HepG2 (cell line): ENCODE results near the gene GSTT2B. TPM values are rescaled to one million over a fixed set of nuclear protein-coding genes. Genes with fewer than 3 reads are reported as not detected.

Experiments
- ATAC-seq: fragments of 200-7000 bp; cut with Tn5 transposase; 3 replicates; pipeline ENCODE4 v1.9.1; 2020; ENCODE audit warnings: mild to moderate bottlenecking, moderate library complexity
- BruUV-seq: library from RNA; stranded (reverse); fragments of 400-500 nt; replicated peaks from 2 replicates; lab custom pipeline; 2021; lab: Mats Ljungman, UMichigan
- CTCF ChIA-PET: fragments of 300-600 bp; formaldehyde crosslinking; extraction: SDS; loops from one replicate; lab custom pipeline; 2021; ENCODE audit warnings: low total read pairs, inconsistent platforms, low intra/inter-chr PET ratio; lab: Yijun Ruan, JAX
- POLR2A ChIA-PET: fragments of 350-600 bp; sonication (Branson Sonifier 250); formaldehyde crosslinking; loops from one replicate; lab custom pipeline; 2020; ENCODE audit warnings: antibody characterized with exemption, inconsistent platforms; lab: Yijun Ruan, JAX
- DNase-seq: peaks from one replicate; pipeline ENCODE4 v3.0.0-alpha.2; 2015; ENCODE audit warnings: low spot score
- FAIRE-seq: peaks from 3 replicates; lab custom pipeline; 2011; peaks lifted over from hg19 to GRCh38; lab: Jason Lieb, UNC
- H2AFZ ChIP-seq: one replicate; pipeline ENCODE4 v1.6.1; 2011; ENCODE audit warnings: low read length, inconsistent platforms
- H3K27ac ChIP-seq: fragments of 300-600 bp; 3 replicates; pipeline ENCODE4 v1.8.0; 2011; ENCODE audit warnings: mixed run types, mild to moderate bottlenecking, mixed read lengths, low read length, inconsistent platforms; ENCODE audit not compliant: insufficient read depth; ENCODE audit errors: extremely low read length
- H3K27me3 ChIP-seq, 2 experiments: fragments of 200-600 bp in 1 of 2; 2 replicates in 1 of 2; 3 replicates in 1 of 2; pipeline versions ENCODE4 v1.6.0 to v1.8.0; 2011; ENCODE audit warnings: low read length in 2 of 2, mild to moderate bottlenecking in 2 of 2, moderate library complexity in 2 of 2, inconsistent platforms in 1 of 2; ENCODE audit not compliant: insufficient read depth in 2 of 2, control insufficient read depth in 1 of 2
- H3K36me3 ChIP-seq, 2 experiments: fragments of 200-600 bp in 1 of 2; replicated peaks in 1 of 2; 2 replicates in 1 of 2; 3 replicates in 1 of 2; pipeline versions ENCODE4 v1.5.1 to v1.8.0; 2011; ENCODE audit warnings: low read length in 2 of 2, inconsistent platforms in 1 of 2; ENCODE audit not compliant: insufficient read depth in 2 of 2, control insufficient read depth in 1 of 2
- H3K4me1 ChIP-seq: 2 replicates; pipeline ENCODE4 v1.5.1; 2012; ENCODE audit warnings: low read length, inconsistent platforms; ENCODE audit not compliant: insufficient read depth
- H3K4me2 ChIP-seq: 2 replicates; pipeline ENCODE4 v1.6.0; 2011; ENCODE audit warnings: low read depth, low read length, inconsistent platforms
- H3K4me3 ChIP-seq, 3 experiments: fragments of 200-600 bp in 1 of 3; sonication (generic), shearing (Covaris generic) in 1 of 3; replicated peaks in 1 of 3; 2 replicates each; pipeline ENCODE4 v1.5.1; 2011 to 2016; ENCODE audit warnings: low read length in 3 of 3, inconsistent platforms in 2 of 3, low read depth in 2 of 3, mild to moderate bottlenecking in 2 of 3, control low read depth in 1 of 3, mixed read lengths in 1 of 3; ENCODE audit not compliant: insufficient read depth in 1 of 3
- H3K79me2 ChIP-seq: one replicate; pipeline ENCODE4 v1.6.1; 2011; ENCODE audit warnings: low read length, inconsistent platforms; ENCODE audit not compliant: insufficient read depth
- H3K9ac ChIP-seq: 2 replicates; pipeline ENCODE4 v1.6.0; 2011; ENCODE audit warnings: mild to moderate bottlenecking, low read depth, low read length, inconsistent platforms; ENCODE audit not compliant: insufficient read depth
- H3K9me3 ChIP-seq: 2 replicates; pipeline ENCODE4 v1.5.1; 2012; ENCODE audit warnings: mild to moderate bottlenecking, low read length
- H4K20me1 ChIP-seq: 2 replicates; pipeline ENCODE4 v1.6.0; 2011; ENCODE audit warnings: inconsistent platforms, mild to moderate bottlenecking, low read length, moderate library complexity; ENCODE audit not compliant: insufficient read depth
- ISX ChIP-seq: sonication (generic); formaldehyde crosslinking; conservative IDR thresholded peaks from 2 replicates; pipeline ENCODE4 v1.5.0; 2020; ENCODE audit warnings: missing genetic modification reagents
- KLF15 ChIP-seq: sonication (generic); formaldehyde crosslinking; IDR thresholded peaks from 2 replicates; pipeline ENCODE4 v1.8.1; 2023; ENCODE audit warnings: borderline replicate concordance, mild to moderate bottlenecking, inconsistent platforms, missing genetic modification reagents, mixed read lengths
- ONECUT2 ChIP-seq: sonication (generic); formaldehyde crosslinking; IDR thresholded peaks from 2 replicates; pipeline ENCODE4 v1.4.0; 2020; ENCODE audit warnings: missing genetic modification reagents
- SIN3B ChIP-seq: fragments of 150-350 bp; IDR thresholded peaks from 2 replicates; pipeline ENCODE4 v1.6.1; 2014; ENCODE audit warnings: low read length
- SNAI1 ChIP-seq: sonication (generic); formaldehyde crosslinking; IDR thresholded peaks from 2 replicates; pipeline ENCODE4 v1.5.0; 2020; ENCODE audit warnings: mild to moderate bottlenecking, missing genetic modification reagents, borderline replicate concordance
- SOX13 ChIP-seq, 3 experiments: fragments of 450-650 bp in 1 of 3; sonication (generic) in 1 of 3; formaldehyde crosslinking in 1 of 3; IDR thresholded peaks in 2 of 3; conservative IDR thresholded peaks in 1 of 3; 2 replicates each; pipeline versions ENCODE4 v1.5.0 to v1.6.1; 2016 to 2020; ENCODE audit warnings: antibody characterized with exemption in 1 of 3, mild to moderate bottlenecking in 1 of 3, missing compliant biosample characterization in 1 of 3, missing genetic modification reagents in 1 of 3, moderate library complexity in 1 of 3
- ZNF17 ChIP-seq: sonication (generic); formaldehyde crosslinking; IDR thresholded peaks from 2 replicates; pipeline ENCODE4 v1.5.0; 2020; ENCODE audit warnings: mild to moderate bottlenecking, missing genetic modification reagents
- ZNF318 ChIP-seq: sonication (generic); formaldehyde crosslinking; IDR thresholded peaks from 2 replicates; pipeline ENCODE4 v1.4.0; 2020; ENCODE audit warnings: mild to moderate bottlenecking, missing genetic modification reagents
- ZNF629 ChIP-seq: sonication (generic); formaldehyde crosslinking; conservative IDR thresholded peaks from 2 replicates; pipeline ENCODE4 v1.5.0; 2020; ENCODE audit warnings: missing genetic modification reagents
- ZNF672 ChIP-seq: sonication (generic); formaldehyde crosslinking; IDR thresholded peaks from 2 replicates; pipeline ENCODE4 v1.8.1; 2022; ENCODE audit warnings: missing genetic modification reagents
- WGBS: methylation state at CpG from one replicate; pipeline ENCODE4 v1.1.6; 2017; ENCODE audit warnings: low lambda C conversion rate; 5-methylcytosine and 5-hydroxymethylcytosine counted together
- in situ Hi-C: cut with HindIII; loops from 2 replicates; pipeline ENCODE4 v1.10.0; 2017; ENCODE audit warnings: low pct_unique_long_range_greater_than_20kb; ENCODE audit not compliant: extremely low pct_ligation_motif_present
- intact Hi-C: fragments of 100-400 bp; cut with micrococcal nuclease; formaldehyde crosslinking; loops from one replicate; pipeline ENCODE4 v1.10.0; 2022; ENCODE audit not compliant: unreplicated experiment
- polyA plus RNA-seq, 8 experiments: library from polyadenylated mRNA; depleted of rRNA in 3 of 8; stranded (reverse) in 7 of 8; unstranded in 1 of 8; fragments of >200 nt; fragmentation: Illumina TruSeq in 4 of 8; extraction: Trizol in 4 of 8; gene quantifications; 2 replicates each; pipeline versions ENCODE4 v1.2.1 to v1.2.3, GENCODE V29; 2011 to 2016; ENCODE audit warnings: low read depth in 4 of 8, missing spikeins in 1 of 8, mixed read lengths in 1 of 8; ENCODE audit not compliant: insufficient read depth in 1 of 8
- total RNA-seq, 5 experiments: library from RNA; depleted of rRNA; stranded (reverse); fragments of >200 nt; fragmentation: Illumina TruSeq; extraction: Trizol; gene quantifications; 2 replicates each; pipeline ENCODE4 v1.2.3, GENCODE V29; 2016; ENCODE audit warnings: low read depth in 1 of 5

Gene GSTT2B
- total and polyA plus RNA-seq, 2 of the 13 experiments (the other 11 are each of a cell fraction or from before 2014, with no cell fraction given): 1.5 to 3.9 TPM

DNA sequence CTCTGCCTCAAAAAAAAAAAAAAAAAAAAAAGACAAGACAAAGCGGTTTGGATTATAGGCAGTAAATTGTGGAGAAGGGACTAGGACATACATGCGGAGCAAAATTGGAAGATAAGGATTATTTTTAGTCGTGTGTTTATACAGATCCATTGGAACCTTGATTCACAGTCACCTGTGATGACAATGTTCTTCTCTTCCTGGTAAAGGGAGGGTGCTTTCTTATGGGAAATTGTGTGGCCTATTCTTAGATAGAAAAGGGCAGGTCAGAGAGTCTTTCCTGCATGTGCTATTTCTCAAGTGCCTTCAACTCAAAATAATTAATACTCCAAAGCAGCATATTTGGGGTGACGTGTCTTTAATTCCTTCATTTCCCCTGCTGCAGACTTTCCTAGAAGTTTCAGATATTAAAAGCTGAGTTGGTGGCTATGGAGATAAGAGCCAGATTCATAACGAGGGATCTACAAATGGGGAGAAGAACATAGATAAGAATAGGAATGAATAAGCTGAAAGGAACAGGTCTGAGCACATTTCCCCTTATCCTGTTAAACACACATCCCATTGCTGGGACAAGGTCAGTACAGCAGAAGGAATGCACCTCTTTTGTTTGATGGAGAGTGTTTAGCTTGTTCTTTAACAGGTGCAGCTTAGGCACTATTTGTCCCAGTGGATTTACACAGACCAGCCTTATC is 22.5 kb downstream of the GSTT2B start (continued):
- TF ChIP-seq SOX13 (IDR thresholded peaks at IDR 0.05) (no peak), SOX13 (CRISPR knock-in tag; conservative IDR thresholded peaks at IDR 0.05 in 1 of 2, IDR thresholded peaks at IDR 0.05 in 1 of 2) (peak in 1 of 2 experiments; percentile 89; a peak in 2 of 4 replicates), SIN3B (no peak), ZNF629 (no peak), SNAI1 (no peak)

DNA sequence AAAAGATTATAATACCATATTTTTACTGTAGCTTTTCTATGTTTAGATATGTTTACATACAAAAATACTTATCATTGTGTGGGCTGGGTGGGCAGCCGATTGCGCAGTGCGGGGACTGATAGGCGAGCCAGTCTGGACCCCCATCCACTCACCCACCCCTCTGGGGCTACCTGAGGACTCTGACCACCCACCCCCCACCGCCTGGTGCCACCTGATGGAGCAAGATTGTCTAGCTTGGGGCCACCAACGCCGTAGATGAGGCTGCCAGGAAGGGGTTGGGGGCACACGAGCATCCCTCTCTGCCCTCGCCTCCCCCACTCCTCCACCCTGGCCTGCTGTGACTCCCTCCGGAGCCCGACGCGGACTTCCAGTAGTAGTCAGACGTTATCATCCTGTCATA is 34.4 kb downstream of the GSTT2B start:
- Histone ChIP-seq H3K27ac (no peak overlapping the region), H3K9me3 (peaks cover 7% of the 10 kb centered on the region), H3K27me3 (no peaks in the 10 kb centered on the region), H3K79me2 (no peaks in the 10 kb centered on the region), H3K36me3 (peaks cover 8 to 36% of the 10 kb centered on the region in 2 experiments), H3K4me3 (no peak overlapping the region), H3K4me1 (peaks cover 18% of the 10 kb centered on the region), H3K4me2 (no peak overlapping the region), H4K20me1 (no peaks in the 10 kb centered on the region), H3K9ac (no peak overlapping the region), H2AFZ (no peak overlapping the region)
- 75% methylated on average over 14 of the region's 14 CpGs for WGBS
- DNase-seq (no peak), ATAC-seq (no peak), FAIRE-seq (no peak)
- intact Hi-C loops (no loop called here), in situ Hi-C loops (loop anchor here (5.0 kb wide), 1 partner anchor 41 kb away; the partner anchor contains the start of gene DDTL)
- BruUV-seq: no TSS peak
- ChIA-PET CTCF (no interaction called here), POLR2A (interaction anchor here (0.9 kb wide), 1 partner anchor 32 kb away, joined by 4 read pairs; the partner anchor contains the start of gene MIF)
- TF ChIP-seq ZNF318 (CRISPR knock-in tag) (no peak), ISX (no peak), ZNF17 (no peak), KLF15 (CRISPR knock-in tag) (no peak), ONECUT2 (CRISPR knock-in tag) (no peak), ZNF672 (CRISPR knock-in tag) (no peak)
